GM12878 (cell line): ENCODE results near the gene FBXL7. TPM values are rescaled to one million over a fixed set of nuclear protein-coding genes. Genes with fewer than 3 reads are reported as not detected.

Experiments used
- ATAC-seq: fragments of 200-7000 bp; cut with Tn5 transposase; 3 replicates; pipeline ENCODE4 v1.9.1; 2020; ENCODE audit warnings: mild to moderate bottlenecking, moderate library complexity
- BruUV-seq: library from RNA; stranded (reverse); fragments of 400-500 nt; replicated peaks from 2 replicates; lab custom pipeline; 2021; lab: Mats Ljungman, UMichigan
- CTCF ChIA-PET: fragments of 300-600 bp; sonication (Branson Sonifier 250); formaldehyde crosslinking; extraction: SDS; loops from one replicate; lab custom pipeline; 2021; ENCODE audit warnings: inconsistent platforms; lab: Yijun Ruan, JAX
- POLR2A ChIA-PET: fragments of 350-600 bp; formaldehyde crosslinking; extraction: SDS; loops from one replicate; lab custom pipeline; 2021; ENCODE audit warnings: inconsistent platforms; lab: Charles Lee
- RAD21 ChIA-PET: fragments of 300-600 bp; sonication (Branson Sonifier 250); formaldehyde crosslinking; loops from one replicate; lab custom pipeline; 2023; ENCODE audit warnings: antibody characterized with exemption; ENCODE audit not compliant: unreplicated experiment; lab: Charles Lee
- SMC1A ChIA-PET: fragments of 300-600 bp; sonication (Branson Sonifier 250); formaldehyde crosslinking; loops from one replicate; lab custom pipeline; 2023; ENCODE audit not compliant: unreplicated experiment, uncharacterized antibody; lab: Charles Lee
- DNase-seq: peaks from one replicate; pipeline ENCODE4 v3.0.0-alpha.2; 2011; ENCODE audit warnings: low read depth, low spot score
- FAIRE-seq: peaks from 3 replicates; lab custom pipeline; 2011; peaks lifted over from hg19 to GRCh38; lab: Jason Lieb, UNC
- H2AFZ ChIP-seq: 2 replicates; pipeline ENCODE4 v1.6.0; 2011; ENCODE audit warnings: low read depth, low read length, control low read depth; ENCODE audit not compliant: control insufficient read depth
- H3K27ac ChIP-seq: 2 replicates; pipeline ENCODE4 v1.5.1; 2011; ENCODE audit warnings: control low read depth; ENCODE audit not compliant: control insufficient read depth, insufficient read depth
- H3K27me3 ChIP-seq, 2 experiments: replicated peaks in 1 of 2; 2 replicates each; pipeline versions ENCODE4 v1.6.0 to v1.6.1; 2011; ENCODE audit warnings: low read length in 1 of 2; ENCODE audit not compliant: control insufficient read depth in 2 of 2, insufficient read depth in 2 of 2
- H3K36me3 ChIP-seq, 2 experiments: 2 replicates each; pipeline ENCODE4 v1.5.1; 2011; ENCODE audit warnings: low read length in 1 of 2; ENCODE audit not compliant: control insufficient read depth in 2 of 2, insufficient read depth in 2 of 2
- H3K4me1 ChIP-seq: 2 replicates; pipeline ENCODE4 v1.6.1; 2011; ENCODE audit warnings: mild to moderate bottlenecking, low read length, moderate library complexity, mixed read lengths; ENCODE audit not compliant: control insufficient read depth, insufficient read depth
- H3K4me2 ChIP-seq: 2 replicates; pipeline ENCODE4 v1.6.0; 2011; ENCODE audit warnings: control low read depth; ENCODE audit not compliant: control insufficient read depth, insufficient read depth
- H3K4me3 ChIP-seq: fragments of 200-600 bp; sonication (generic); 2 replicates; pipeline ENCODE4 v1.5.1; 2016
- H3K79me2 ChIP-seq: 2 replicates; pipeline ENCODE4 v1.6.0; 2011; ENCODE audit warnings: low read length; ENCODE audit not compliant: control insufficient read depth, insufficient read depth
- H3K9ac ChIP-seq: 2 replicates; pipeline ENCODE4 v1.8.0; 2011; ENCODE audit warnings: low read length, control low read depth, mixed read lengths; ENCODE audit not compliant: control insufficient read depth, insufficient read depth
- H3K9me3 ChIP-seq: replicated peaks from 3 replicates; pipeline ENCODE4 v1.5.1; 2011; ENCODE audit warnings: mild to moderate bottlenecking, low read length; ENCODE audit not compliant: control insufficient read depth, insufficient read depth
- H4K20me1 ChIP-seq: 2 replicates; pipeline ENCODE4 v1.6.0; 2011; ENCODE audit not compliant: control insufficient read depth, insufficient read depth
- BCL11A ChIP-seq: IDR thresholded peaks from 2 replicates; pipeline ENCODE4 v1.6.1; 2011; ENCODE audit warnings: low read depth, low read length
- CBX5 ChIP-seq: sonication (generic); IDR thresholded peaks from 2 replicates; pipeline ENCODE4 v1.6.1; 2016; ENCODE audit warnings: low read depth, moderate library complexity, mild to moderate bottlenecking, inconsistent platforms
- EGR1 ChIP-seq, 2 experiments: IDR thresholded peaks; 1 replicate in 1 of 2; 2 replicates in 1 of 2; pipeline ENCODE4 v1.6.1; 2011 to 2012; ENCODE audit warnings: low read depth in 2 of 2, low read length in 2 of 2, borderline replicate concordance in 1 of 2, mild to moderate bottlenecking in 1 of 2, moderate library complexity in 1 of 2
- ETV6 ChIP-seq, 2 experiments: fragments of 450-650 bp in 1 of 2; IDR thresholded peaks in 1 of 2; conservative IDR thresholded peaks in 1 of 2; 2 replicates each; pipeline ENCODE4 v1.6.1; 2014; ENCODE audit warnings: antibody characterized with exemption in 1 of 2, borderline replicate concordance in 1 of 2, low read depth in 1 of 2, mild to moderate bottlenecking in 1 of 2, moderate library complexity in 1 of 2
- EZH2 ChIP-seq: IDR thresholded peaks from 2 replicates; pipeline ENCODE4 v1.6.1; 2012; ENCODE audit warnings: low read depth, mild to moderate bottlenecking, control low read depth, inconsistent platforms, low read length, borderline replicate concordance; ENCODE audit not compliant: control insufficient read depth
- HDAC6 ChIP-seq: fragments of 200-600 bp; sonication (generic); IDR thresholded peaks from one replicate; pipeline ENCODE4 v1.8.0; 2017; ENCODE audit warnings: antibody characterized with exemption; ENCODE audit not compliant: unreplicated experiment
- HSF1 ChIP-seq: fragments of 150-350 bp; IDR thresholded peaks from 2 replicates; pipeline ENCODE4 v1.6.1; 2014; ENCODE audit warnings: mild to moderate bottlenecking, low read depth, low read length
- MAX ChIP-seq: IDR thresholded peaks from 2 replicates; pipeline ENCODE4 v1.6.1; 2012; ENCODE audit warnings: low read depth, low read length, improper control_type of control experiment
- PKNOX1 ChIP-seq: fragments of 450-650 bp; IDR thresholded peaks from 2 replicates; pipeline ENCODE4 v1.6.1; 2016; ENCODE audit warnings: mild to moderate bottlenecking
- RFX5 ChIP-seq: IDR thresholded peaks from 2 replicates; pipeline ENCODE4 v1.6.1; 2011; ENCODE audit warnings: low read depth, low read length, improper control_type of control experiment
- RUNX3 ChIP-seq: IDR thresholded peaks from 2 replicates; pipeline ENCODE4 v1.6.1; 2012; ENCODE audit warnings: low read length, inconsistent platforms
- SKIL ChIP-seq: fragments of 450-650 bp; IDR thresholded peaks from 2 replicates; pipeline ENCODE4 v1.6.1; 2017; ENCODE audit warnings: mild to moderate bottlenecking, low read depth, inconsistent platforms; ENCODE audit not compliant: poor library complexity, severe bottlenecking
- SMARCA5 ChIP-seq: fragments of 450-650 bp; IDR thresholded peaks from 2 replicates; pipeline ENCODE4 v1.6.1; 2017; ENCODE audit warnings: mild to moderate bottlenecking
- STAT3 ChIP-seq: IDR thresholded peaks from 2 replicates; pipeline ENCODE4 v1.6.1; 2011; ENCODE audit warnings: low read depth, low read length, improper control_type of control experiment
- SUZ12 ChIP-seq: fragments of 200-600 bp; sonication (generic); IDR thresholded peaks from one replicate; pipeline ENCODE4 v1.6.1; 2018; ENCODE audit warnings: antibody characterized with exemption, mild to moderate bottlenecking; ENCODE audit not compliant: unreplicated experiment
- ZNF687 ChIP-seq: fragments of 450-650 bp; IDR thresholded peaks from 2 replicates; pipeline ENCODE4 v1.6.1; 2017; ENCODE audit warnings: mild to moderate bottlenecking, moderate library complexity
- WGBS: methylation state at CpG from one replicate; pipeline ENCODE4 v1.1.6; 2016; ENCODE audit warnings: low lambda C conversion rate; ENCODE audit not compliant: insufficient replicate concordance, insufficient coverage; ENCODE audit errors: missing lambda C conversion rate; 5-methylcytosine and 5-hydroxymethylcytosine counted together
- in situ Hi-C: fragments of 300-500 bp; cut with MboI; formaldehyde crosslinking; loops from 9 replicates; pipeline ENCODE4 v1.14.3; 2018; ENCODE audit warnings: mixed read lengths
- intact Hi-C: fragments of 100-400 bp; cut with micrococcal nuclease; formaldehyde crosslinking; loops from one replicate; pipeline ENCODE4 v1.14.2; 2022; ENCODE audit not compliant: unreplicated experiment
- polyA plus RNA-seq, 11 experiments: library from polyadenylated mRNA; depleted of rRNA in 4 of 11; unstranded in 6 of 11; stranded (reverse) in 5 of 11; fragments of >200 nt; fragmentation: Nextera tagmentation in 4 of 11; fragmentation: Illumina TruSeq in 1 of 11; extraction: Ambion mirVana in 4 of 11; extraction: Trizol in 1 of 11; gene quantifications; 1 replicate in 1 of 11; 2 replicates in 10 of 11; pipeline versions ENCODE4 v1.2.1 to v1.2.3, GENCODE V29; 2011 to 2016; ENCODE audit warnings: inconsistent platforms in 2 of 11, missing spikeins in 2 of 11, low read depth in 1 of 11
- total RNA-seq, 4 experiments: library from RNA; depleted of rRNA in 3 of 4; stranded (reverse); fragments of >200 nt in 3 of 4; fragmentation: Illumina TruSeq in 1 of 4; extraction: Trizol in 1 of 4; gene quantifications; 2 replicates each; pipeline versions ENCODE4 v1.2.1 to v1.2.3, GENCODE V29; 2013 to 2021

The FBXL7 gene
- total and polyA plus RNA-seq, 10 of the 15 experiments (the other 5 are each of a cell fraction or from before 2014, with no cell fraction given) = 0.03 to 0.44 (median 0.16) TPM

GRCh38 chr5:15669826-15670225 is 169.8 kb downstream of the FBXL7 start:
- Histone ChIP-seq H3K27me3 (no peaks in the 10 kb centered on the region), H3K4me1 (no peaks in the 10 kb centered on the region), H3K4me2 (no peak overlapping the region), H4K20me1 (no peaks in the 10 kb centered on the region), H3K9ac (no peak overlapping the region), H3K9me3 (no peaks in the 10 kb centered on the region), H3K4me3 (no peak overlapping the region), H2AFZ (no peak overlapping the region), H3K36me3 (no peaks in the 10 kb centered on the region), H3K27ac (no peak overlapping the region), H3K79me2 (no peaks in the 10 kb centered on the region)
- CTCF ChIA-PET = no interaction called here
- BruUV-seq = no TSS peak
- FAIRE-seq (no peak), DNase-seq (no peak), ATAC-seq (no peak)
- SMC1A ChIA-PET = no interaction called here
- intact Hi-C loops (no loop called here), in situ Hi-C loops (no loop called here)
- TF ChIP-seq BCL11A (no peak), CBX5 (no peak), MAX (no peak), STAT3 (no peak), HSF1 (no peak), SUZ12 (no peak), EZH2 (no peak), RUNX3 (no peak), RFX5 (no peak), ZNF687 (no peak), ETV6 (conservative IDR thresholded peaks at IDR 0.05 in 1 of 2, IDR thresholded peaks at IDR 0.05 in 1 of 2; ENCODE audit: borderline replicate concordance in 1 of 2, low read depth in 1 of 2) (no peak), EGR1 (IDR thresholded peaks at IDR 0.05; ENCODE audit: borderline replicate concordance in 1 of 2, low read depth in 2 of 2, low read length in 2 of 2) (no peak), SKIL (no peak), PKNOX1 (no peak), SMARCA5 (no peak), HDAC6 (no peak)
- RAD21 ChIA-PET = no interaction called here
- 56% methylated on average over 2 of the region's 2 CpGs for WGBS
- POLR2A ChIA-PET = no interaction called here
